GM19023 (cell line): ENCODE data around the gene CCDC88B.
"Not testable (repeated sequence)": the region's sequence is repeated elsewhere in the genome, so short reads cannot be mapped to it uniquely, and the experiment has no call there.

Experiments
- ATAC-seq: cut with Tn5 transposase; IDR thresholded peaks from one replicate; pipeline ENCODE4 v1.9.1; 2021; ENCODE audit warnings: mild to moderate bottlenecking, moderate library complexity; ENCODE audit not compliant: unreplicated experiment

CCDC88B gene

GRCh38 chr11:64305075-64305690, 34.8 kb upstream of the CCDC88B start, which contains the start of gene ESRRA:
ESRRA (plus strand) TSS chr11:64305524; CDS start chr11:64307180, 1,656 bp downstream.
- peak; percentile 66 for ATAC-seq

GRCh38 chr11:64305691-64306562, 34.1 kb upstream of the CCDC88B start:
- ATAC-seq, result peak; percentile 26

GRCh38 chr11:64306563-64306875, 33.5 kb upstream of the CCDC88B start:
- ATAC-seq, result no peak

GRCh38 chr11:64306876-64307622, 33.0 kb upstream of the CCDC88B start:
- no peak for ATAC-seq

- ATAC-seq, result not testable (repeated sequence)
Measured at GRCh38 chr11:64307795-64308194, 32.2 kb upstream of the CCDC88B start.

- ATAC-seq, result no peak
Measured at GRCh38 chr11:64312947-64313346, 27.1 kb upstream of the CCDC88B start.

- ATAC-seq, result no peak
Measured at GRCh38 chr11:64313491-64314145, 26.4 kb upstream of the CCDC88B start.

GRCh38 chr11:64314146-64314804, 25.7 kb upstream of the CCDC88B start:
- no peak for ATAC-seq

- no peak for ATAC-seq
Measured at GRCh38 chr11:64314805-64315561, 25.0 kb upstream of the CCDC88B start.

GRCh38 chr11:64315667-64316526, 24.1 kb upstream of the CCDC88B start:
- not testable (repeated sequence) for ATAC-seq

- ATAC-seq, result peak; percentile 0
Measured at GRCh38 chr11:64316672-64317324, 23.2 kb upstream of the CCDC88B start.

GRCh38 chr11:64317325-64317960, 22.6 kb upstream of the CCDC88B start, which contains the start of gene TRMT112:
TRMT112 (minus strand) TSS chr11:64317559; CDS start chr11:64317526, 33 bp downstream.
- ATAC-seq, result peak; percentile 65

GRCh38 chr11:64317961-64318765, 21.8 kb upstream of the CCDC88B start, which contains the start of gene PRDX5:
PRDX5 (plus strand) TSS chr11:64318121; CDS start chr11:64318216, 95 bp downstream.
- ATAC-seq, result peak; percentile 78

GRCh38 chr11:64318766-64319761, 20.9 kb upstream of the CCDC88B start:
- ATAC-seq, result no peak

GRCh38 chr11:64320556-64320955, 19.4 kb upstream of the CCDC88B start:
- no peak for ATAC-seq

- ATAC-seq, result no peak
Measured at GRCh38 chr11:64321026-64321425, 19.0 kb upstream of the CCDC88B start.
